Measurements from ENCODE around the gene M1AP. TPM values are rescaled to one million over a fixed set of nuclear protein-coding genes. Genes with fewer than 3 reads are reported as not detected.

Gene M1AP
- total and polyA plus RNA-seq, 2 of the 4 experiments (the other 2 are of a cell fraction), result 0.03 TPM; not detected in 1

- no peak overlapping the region for H3K9ac ChIP-seq (ENCODE audit: low read depth, low read length)
- peaks cover 20% of the 10 kb centered on the region for H3K9me1 ChIP-seq (ENCODE audit: insufficient read depth, low read length)
- no peak for TF ChIP-seq MXI1 (IDR thresholded peaks at IDR 0.05; ENCODE audit: borderline replicate concordance, low read depth, low read length)
- no peak for TF ChIP-seq CEBPB (IDR thresholded peaks at IDR 0.05; ENCODE audit: low read depth, low read length)
- TF ChIP-seq RAD21 (IDR thresholded peaks at IDR 0.05; ENCODE audit: low read length), result no peak
- TF ChIP-seq NFE2L2 (IDR thresholded peaks at IDR 0.05; ENCODE audit: low read depth, low read length), result no peak
- no peak for TF ChIP-seq CTCF (conservative IDR thresholded peaks at IDR 0.05; ENCODE audit: low read depth, low read length)
- no peak for TF ChIP-seq USF2 (IDR thresholded peaks at IDR 0.05; ENCODE audit: low read depth, low read length)
- no peak for TF ChIP-seq MAZ (IDR thresholded peaks at IDR 0.05; ENCODE audit: borderline replicate concordance, low read depth, low read length)
- TF ChIP-seq SMC3 (IDR thresholded peaks at IDR 0.05; ENCODE audit: low read depth, low read length), result no peak
- TF ChIP-seq CHD1 (IDR thresholded peaks at IDR 0.05; ENCODE audit: low read depth, low read length), result no peak
- no peak for TF ChIP-seq MAFK (IDR thresholded peaks at IDR 0.05; ENCODE audit: low read depth, low read length)
- no peak for TF ChIP-seq RCOR1 (IDR thresholded peaks at IDR 0.05; ENCODE audit: insufficient replicate concordance, low read length)
- no peak for TF ChIP-seq POLR2A (IDR thresholded peaks at IDR 0.05; ENCODE audit: low read depth, low read length)
- no peak for TF ChIP-seq BHLHE40 (IDR thresholded peaks at IDR 0.05; ENCODE audit: low read depth, low read length)
- no peak for TF ChIP-seq RFX5 (IDR thresholded peaks at IDR 0.05; ENCODE audit: low read depth, low read length)
- no peak for TF ChIP-seq FOS (IDR thresholded peaks at IDR 0.05; ENCODE audit: low read depth, low read length)
- peak overlapping the region; percentile 26; the same call in 1 of the 2 replicates for H3K4ac ChIP-seq (ENCODE audit: low read depth, low read length)
- peaks cover 2 to 16% of the 10 kb centered on the region in 2 experiments; a peak in 3 of 4 replicates for H3K79me1 ChIP-seq (ENCODE audit: low read depth in 1 of 2, low read length in 2 of 2)
- peak overlapping the region; percentile 45; the same call in 1 of the 2 replicates for H2BK20ac ChIP-seq (ENCODE audit: low read depth, low read length)
- no peak overlapping the region for H2BK5ac ChIP-seq (ENCODE audit: low read depth, low read length, poor library complexity, severe bottlenecking)
- POLR2A ChIA-PET (ENCODE audit: unreplicated experiment), result no interaction called here
- H2AFZ ChIP-seq (replicated peaks; ENCODE audit: low read length, poor library complexity), result peak overlapping the region; percentile 81
- DNase-seq (no peak), ATAC-seq (ENCODE audit: low read depth) (no peak)
- intact Hi-C loops (cut with micrococcal nuclease) (no loop called here), in situ Hi-C loops (cut with MboI; ENCODE audit: low sequenced_read_pairs) (no loop called here), dilution Hi-C loops (cut with HindIII; ENCODE audit: low sequenced_read_pairs, unreplicated experiment) (no loop called here)
- no peak overlapping the region; a peak in 1 of 4 replicates for H4K8ac ChIP-seq (ENCODE audit: low read depth in 2 of 2, low read length in 2 of 2)
- 54% methylated on average over 2 of the region's 6 CpGs; no CpG with 5 or more reads in 1 of the 2 experiments for WGBS, 2 experiments (ENCODE audit: extremely low coverage in 2 of 2, insufficient read length in 1 of 2)
- H3K56ac ChIP-seq (ENCODE audit: extremely low read depth, insufficient read depth, low read length), result no peak overlapping the region
- no peak overlapping the region for H3K27ac ChIP-seq (ENCODE audit: insufficient read depth, low read length)
- H3K14ac ChIP-seq (replicated peaks; ENCODE audit: low read depth, low read length), result 0 out of 2 replicates have a peak overlapping the region, but pooled peaks have one; percentile 40
- peak overlapping the region; percentile 1 for H2AK9ac ChIP-seq (replicated peaks; ENCODE audit: low read depth, low read length, poor library complexity)
- H2AK5ac ChIP-seq (ENCODE audit: low read depth, low read length), result peak overlapping the region; percentile 62
- H4K91ac ChIP-seq (ENCODE audit: insufficient read depth, low read depth, low read length), result peak overlapping the region; percentile 32; the same call in 1 of the 2 replicates
- peaks cover 14% of the 10 kb centered on the region for H3K36me3 ChIP-seq (ENCODE audit: control insufficient read depth, insufficient read depth, low read length)
- no peak overlapping the region for H3K18ac ChIP-seq (ENCODE audit: low read depth, low read length)
- H3K4me2 ChIP-seq (ENCODE audit: low read depth, low read length), result no peak overlapping the region
- H3K4me3 ChIP-seq (ENCODE audit: insufficient read depth, low read depth, low read length), result no peak overlapping the region
- H3K9me3 ChIP-seq (ENCODE audit: control insufficient read depth, insufficient read depth, low read length), result no peaks in the 10 kb centered on the region
- peaks cover 9% of the 10 kb centered on the region for H3K4me1 ChIP-seq (ENCODE audit: control insufficient read depth, insufficient read depth, low read length)
- no peak overlapping the region for H3K23ac ChIP-seq (ENCODE audit: low read depth, low read length)
- BruUV-seq (replicated peaks), result no TSS peak
- CTCF ChIA-PET, result no interaction called here
- no peaks in the 10 kb centered on the region for H4K20me1 ChIP-seq (ENCODE audit: insufficient read depth, low read length)
- peak overlapping the region; percentile 17 for H2BK120ac ChIP-seq (ENCODE audit: low read depth, low read length)
- no peak overlapping the region for H4K5ac ChIP-seq (ENCODE audit: low read depth, low read length)
- H3K27me3 ChIP-seq (ENCODE audit: control insufficient read depth, insufficient read depth, low read length), result no peaks in the 10 kb centered on the region
- H2BK15ac ChIP-seq (ENCODE audit: low read depth, low read length), result 0 out of 3 replicates have a peak overlapping the region, but pooled peaks have one; percentile 26
Measured at GRCh38 chr2:74560591-74560990, 87.5 kb downstream of the M1AP start.
